ENCODE measurements around the gene PRSS57.

DNA sequence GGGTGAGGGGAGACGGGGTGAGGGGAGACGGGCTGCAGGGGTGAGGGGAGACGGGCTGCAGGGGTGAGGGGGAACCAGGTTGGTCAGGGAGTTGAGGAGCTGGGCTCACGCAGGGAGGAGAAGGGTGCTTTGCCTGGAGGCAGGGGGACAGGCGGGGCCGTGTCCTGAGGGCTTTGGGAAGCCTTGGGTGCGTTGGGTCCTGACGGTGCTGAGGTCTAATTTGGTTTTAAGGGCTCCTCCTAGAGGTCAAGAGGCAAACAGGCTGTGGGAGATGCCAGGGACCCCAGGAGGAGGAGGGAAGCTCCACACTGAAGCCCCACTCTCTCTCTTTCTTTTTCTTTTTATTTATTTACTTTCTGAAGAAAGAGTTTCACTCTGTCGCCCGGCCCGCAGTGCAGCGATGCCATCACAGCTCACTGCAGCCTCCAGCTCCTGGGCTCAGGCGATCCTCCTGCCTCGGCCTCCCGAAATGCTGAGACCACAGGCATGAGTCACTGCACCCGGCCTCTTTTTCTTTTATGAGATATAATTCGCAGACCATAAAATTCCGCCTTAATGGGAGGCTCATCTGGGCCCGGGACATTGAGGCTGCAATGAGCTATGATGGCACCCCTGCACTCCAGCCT lies 46.4 kb upstream of the PRSS57 start:
- TF ChIP-seq, protein P1, sequence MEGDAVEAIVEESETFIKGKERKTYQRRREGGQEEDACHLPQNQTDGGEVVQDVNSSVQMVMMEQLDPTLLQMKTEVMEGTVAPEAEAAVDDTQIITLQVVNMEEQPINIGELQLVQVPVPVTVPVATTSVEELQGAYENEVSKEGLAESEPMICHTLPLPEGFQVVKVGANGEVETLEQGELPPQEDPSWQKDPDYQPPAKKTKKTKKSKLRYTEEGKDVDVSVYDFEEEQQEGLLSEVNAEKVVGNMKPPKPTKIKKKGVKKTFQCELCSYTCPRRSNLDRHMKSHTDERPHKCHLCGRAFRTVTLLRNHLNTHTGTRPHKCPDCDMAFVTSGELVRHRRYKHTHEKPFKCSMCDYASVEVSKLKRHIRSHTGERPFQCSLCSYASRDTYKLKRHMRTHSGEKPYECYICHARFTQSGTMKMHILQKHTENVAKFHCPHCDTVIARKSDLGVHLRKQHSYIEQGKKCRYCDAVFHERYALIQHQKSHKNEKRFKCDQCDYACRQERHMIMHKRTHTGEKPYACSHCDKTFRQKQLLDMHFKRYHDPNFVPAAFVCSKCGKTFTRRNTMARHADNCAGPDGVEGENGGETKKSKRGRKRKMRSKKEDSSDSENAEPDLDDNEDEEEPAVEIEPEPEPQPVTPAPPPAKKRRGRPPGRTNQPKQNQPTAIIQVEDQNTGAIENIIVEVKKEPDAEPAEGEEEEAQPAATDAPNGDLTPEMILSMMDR (IDR thresholded peaks at IDR 0.05), result no peak
- TF ChIP-seq POLR2A (IDR thresholded peaks at IDR 0.05; ENCODE audit: low read depth), result no peak
